Esophagus (tissue), 2 donors: ENCODE results near the gene RBM48. TPM values are rescaled to one million over a fixed set of nuclear protein-coding genes. Genes with fewer than 3 reads are reported as not detected.

ENCODE experiments used
- H3K27ac ChIP-seq, 2 donors: one replicate each; pipeline ENCODE4 v1.5.1; 2013; ENCODE audit warnings: low read depth in 2 of 2, mild to moderate bottlenecking in 2 of 2, inconsistent platforms in 1 of 2, low read length in 1 of 2, moderate library complexity in 1 of 2
- H3K27me3 ChIP-seq, 2 donors: one replicate each; pipeline ENCODE4 v1.6.1; 2013; ENCODE audit warnings: low read length in 2 of 2, control low read depth in 1 of 2, mild to moderate bottlenecking in 1 of 2; ENCODE audit not compliant: insufficient read depth in 2 of 2, control insufficient read depth in 1 of 2
- H3K36me3 ChIP-seq, 2 donors: one replicate each; pipeline ENCODE4 v1.6.1; 2013; ENCODE audit warnings: low read length in 1 of 2; ENCODE audit not compliant: control insufficient read depth in 2 of 2, insufficient read depth in 2 of 2
- H3K4me1 ChIP-seq, 2 donors: one replicate each; pipeline ENCODE4 v1.6.1; 2013; ENCODE audit warnings: low read length in 1 of 2; ENCODE audit not compliant: control insufficient read depth in 2 of 2, insufficient read depth in 2 of 2
- H3K4me3 ChIP-seq, 2 donors: one replicate each; pipeline ENCODE4 v1.5.1; 2013; ENCODE audit warnings: low read length in 2 of 2, mild to moderate bottlenecking in 2 of 2, low read depth in 1 of 2, moderate library complexity in 1 of 2
- H3K9me3 ChIP-seq, 2 donors: one replicate each; pipeline ENCODE4 v1.6.1; 2013; ENCODE audit warnings: mild to moderate bottlenecking in 2 of 2, low read depth in 1 of 2, low read length in 1 of 2, moderate library complexity in 1 of 2; ENCODE audit not compliant: control insufficient read depth in 2 of 2, insufficient read depth in 1 of 2
- WGBS, 2 donors: extraction: QIAGEN DNeasy Blood & Tissue Kit; methylation state at CpG; one replicate each; pipeline ENCODE4 v1.1.7; 2013; 5-methylcytosine and 5-hydroxymethylcytosine counted together
- polyA plus RNA-seq, 2 donors: library from polyadenylated mRNA; stranded (reverse); fragments of 200-250 nt; gene quantifications; one replicate each; pipeline ENCODE4 v1.2.3, GENCODE V29; 2013
- donor health status: healthy with polysubstance abuse.
- donor health status: Bipolar disorder and iron deficiency.

The RBM48 gene
- polyA plus RNA-seq, 2 donors, result 5.2 to 6.3 TPM

- H3K27me3 ChIP-seq, result no peaks in the 10 kb centered on the region
- H3K4me3 ChIP-seq, result no peak overlapping the region
- H3K4me1 ChIP-seq, result no peaks in the 10 kb centered on the region
- WGBS, 2 donors, result 85 to 93% methylated on average over 2 of the region's 2 CpGs
- no peak overlapping the region for H3K27ac ChIP-seq
- no peaks in the 10 kb centered on the region for H3K36me3 ChIP-seq
- H3K9me3 ChIP-seq, result no peaks in the 10 kb centered on the region
Observed at GRCh38 chr7:92503767-92504166, 24.8 kb upstream of the RBM48 start.

- no peaks in the 10 kb centered on the region for H3K27me3 ChIP-seq
- H3K27ac ChIP-seq, result no peak overlapping the region
- no peaks in the 10 kb centered on the region for H3K4me1 ChIP-seq
- H3K4me3 ChIP-seq, result no peak overlapping the region
- no peaks in the 10 kb centered on the region for H3K36me3 ChIP-seq
- H3K9me3 ChIP-seq, result no peaks in the 10 kb centered on the region
- 88 to 93% methylated on average over 3 of the region's 3 CpGs for WGBS, 2 donors
Observed at GRCh38 chr7:92504563-92504962, 24.0 kb upstream of the RBM48 start.

GRCh38 chr7:92506363-92506762 lies 22.2 kb upstream of the RBM48 start:
- 89 to 91% methylated on average over 2 of the region's 2 CpGs for WGBS, 2 donors
- no peaks in the 10 kb centered on the region for H3K36me3 ChIP-seq
- H3K9me3 ChIP-seq, result no peaks in the 10 kb centered on the region
- H3K4me1 ChIP-seq, result no peaks in the 10 kb centered on the region
- no peak overlapping the region for H3K4me3 ChIP-seq
- no peak overlapping the region for H3K27ac ChIP-seq
- H3K27me3 ChIP-seq, result no peaks in the 10 kb centered on the region

- no peaks in the 10 kb centered on the region for H3K36me3 ChIP-seq
- H3K27ac ChIP-seq, result no peak overlapping the region
- WGBS, 2 donors, result 95 to 96% methylated on average over 5 of the region's 5 CpGs
- H3K9me3 ChIP-seq, result no peaks in the 10 kb centered on the region
- H3K27me3 ChIP-seq, result no peaks in the 10 kb centered on the region
- no peaks in the 10 kb centered on the region for H3K4me1 ChIP-seq
- H3K4me3 ChIP-seq, result no peak overlapping the region
Observed at GRCh38 chr7:92508946-92509345, 19.6 kb upstream of the RBM48 start.

- 60 to 63% methylated on average over 3 of the region's 3 CpGs for WGBS, 2 donors
- Histone ChIP-seq H3K4me1 (no peaks in the 10 kb centered on the region), H3K9me3 (no peaks in the 10 kb centered on the region), H3K27me3 (no peaks in the 10 kb centered on the region), H3K36me3 (peaks cover 0 to 5% of the 10 kb centered on the region in 2 donors), H3K27ac (no peak overlapping the region), H3K4me3 (no peak overlapping the region)
Observed at GRCh38 chr7:92513167-92513902, 15.3 kb upstream of the RBM48 start.

GRCh38 chr7:92517631-92518030 lies 11.0 kb upstream of the RBM48 start:
- Histone ChIP-seq H3K4me1 (no peaks in the 10 kb centered on the region), H3K9me3 (no peaks in the 10 kb centered on the region), H3K27ac (no peak overlapping the region), H3K27me3 (no peaks in the 10 kb centered on the region), H3K36me3 (peaks cover 0 to 8% of the 10 kb centered on the region in 2 donors), H3K4me3 (no peak overlapping the region)
- 82 to 89% methylated on average over 3 of the region's 3 CpGs for WGBS, 2 donors

- 92 to 93% methylated on average over 1 of the region's 1 CpG for WGBS, 2 donors
- no peaks in the 10 kb centered on the region for H3K9me3 ChIP-seq
Observed at GRCh38 chr7:92520024-92520423, 8.6 kb upstream of the RBM48 start.

GRCh38 chr7:92523110-92523509 lies 5.5 kb upstream of the RBM48 start:
- H3K36me3 ChIP-seq, result peaks cover 0 to 3% of the 10 kb centered on the region in 2 donors
- no peaks in the 10 kb centered on the region for H3K9me3 ChIP-seq
- no peak overlapping the region for H3K4me3 ChIP-seq
- H3K27ac ChIP-seq, result no peak overlapping the region
- 83 to 88% methylated on average over 2 of the region's 2 CpGs for WGBS, 2 donors
- no peaks in the 10 kb centered on the region for H3K4me1 ChIP-seq
- no peaks in the 10 kb centered on the region for H3K27me3 ChIP-seq

More at GRCh38 chr7:92520024-92520423, 8.6 kb upstream of the RBM48 start:
- H3K4me3 ChIP-seq, result no peak overlapping the region
- no peak overlapping the region for H3K27ac ChIP-seq
- H3K36me3 ChIP-seq, result peaks cover 0 to 8% of the 10 kb centered on the region in 2 donors
- no peaks in the 10 kb centered on the region for H3K27me3 ChIP-seq
- no peaks in the 10 kb centered on the region for H3K4me1 ChIP-seq

GRCh38 chr7:92527300-92528187 lies 1.1 kb upstream of the RBM48 start:
- no peaks in the 10 kb centered on the region for H3K4me1 ChIP-seq
- peaks cover 2 to 3% of the 10 kb centered on the region in 2 donors for H3K36me3 ChIP-seq
- H3K9me3 ChIP-seq, result no peaks in the 10 kb centered on the region
- H3K27me3 ChIP-seq, result no peaks in the 10 kb centered on the region
- H3K27ac ChIP-seq, result peak overlapping the region; percentile 61 to 94
- H3K4me3 ChIP-seq, result peak overlapping the region; percentile 92 to 95
- WGBS, 2 donors, result 0% methylated on average over 31 of the region's 31 CpGs
